Cardiac muscle cell (in vitro differentiated cells and primary cell): ENCODE results near the gene RHCE. TPM values are rescaled to one million over a fixed set of nuclear protein-coding genes. Genes with fewer than 3 reads are reported as not detected.

Experiments
- DNase-seq, 2 donors: peaks; one replicate each; pipeline versions ENCODE4 v3.0.0 to v3.0.0-alpha.2; 2010 to 2017; ENCODE audit warnings: low read depth in 1 of 2, low spot score in 1 of 2
- H3K27ac ChIP-seq: fragments of 200-600 bp; sonication (generic); 2 replicates; pipeline ENCODE4 v1.5.1; 2016
- H3K27me3 ChIP-seq: fragments of 200-600 bp; sonication (generic); 2 replicates; pipeline ENCODE4 v1.6.0; 2016; ENCODE audit warnings: control low read depth
- H3K36me3 ChIP-seq: fragments of 200-600 bp; sonication (generic); 2 replicates; pipeline ENCODE4 v1.5.1; 2016; ENCODE audit warnings: control low read depth
- H3K4me1 ChIP-seq: fragments of 200-600 bp; sonication (generic); 2 replicates; pipeline ENCODE4 v1.8.1; 2017; ENCODE audit warnings: low read depth, mild to moderate bottlenecking, mixed run types
- H3K4me3 ChIP-seq: fragments of 200-600 bp; sonication (generic); 2 replicates; pipeline ENCODE4 v1.5.1; 2016; ENCODE audit warnings: mild to moderate bottlenecking
- H3K9me3 ChIP-seq: fragments of 200-600 bp; sonication (generic); 2 replicates; pipeline ENCODE4 v1.5.1; 2017; ENCODE audit warnings: low read depth, mild to moderate bottlenecking, control low read depth
- CTCF ChIP-seq: IDR thresholded peaks from 2 replicates; pipeline ENCODE4 v1.5.1; 2012; ENCODE audit warnings: low read depth, mild to moderate bottlenecking, low read length
- polyA plus RNA-seq: library from polyadenylated mRNA; unstranded; fragments of >200 nt; fragmentation: Nextera tagmentation; extraction: Ambion mirVana; gene quantifications from 2 replicates; pipeline ENCODE4 v1.2.1, GENCODE V29; 2016
- total RNA-seq: library from RNA; depleted of rRNA; stranded (reverse); fragments of >200 nt; gene quantifications from 2 replicates; pipeline ENCODE4 v1.2.3, GENCODE V29; 2016

RHCE gene
- total and polyA plus RNA-seq, 2 experiments from 2014 or later, result 2.1 to 4.9 TPM

- no peak for TF ChIP-seq CTCF
- no peak for DNase-seq
- Histone ChIP-seq H3K27ac (no peak overlapping the region), H3K36me3 (no peaks in the 10 kb centered on the region), H3K27me3 (no peaks in the 10 kb centered on the region), H3K4me3 (no peak overlapping the region), H3K9me3 (no peaks in the 10 kb centered on the region), H3K4me1 (no peaks in the 10 kb centered on the region)
Measured at GRCh38 chr1:25439287-25439686, 18.7 kb upstream of the RHCE start.

- Histone ChIP-seq H3K36me3 (no peaks in the 10 kb centered on the region), H3K27ac (no peak overlapping the region), H3K4me1 (peaks cover 10% of the 10 kb centered on the region), H3K27me3 (no peaks in the 10 kb centered on the region), H3K4me3 (no peak overlapping the region), H3K9me3 (no peaks in the 10 kb centered on the region)
- no peak for TF ChIP-seq CTCF
- DNase-seq, result no peak
Measured at GRCh38 chr1:25437672-25438071, 17.0 kb upstream of the RHCE start.

GRCh38 chr1:25435397-25436108 lies 14.9 kb upstream of the RHCE start:
- H3K4me3 ChIP-seq, result no peak overlapping the region
- peaks cover 21% of the 10 kb centered on the region for H3K4me1 ChIP-seq
- H3K27me3 ChIP-seq, result no peaks in the 10 kb centered on the region
- H3K9me3 ChIP-seq, result no peaks in the 10 kb centered on the region
- TF ChIP-seq CTCF, result no peak
- peak in 1 of 2 donors; percentile 30 for DNase-seq
- no peak overlapping the region for H3K27ac ChIP-seq
- H3K36me3 ChIP-seq, result no peaks in the 10 kb centered on the region

- Histone ChIP-seq H3K27me3 (no peaks in the 10 kb centered on the region), H3K4me1 (peaks cover 21% of the 10 kb centered on the region), H3K36me3 (no peaks in the 10 kb centered on the region), H3K4me3 (no peak overlapping the region), H3K9me3 (no peaks in the 10 kb centered on the region), H3K27ac (no peak overlapping the region)
- no peak for TF ChIP-seq CTCF
- peak in 1 of 2 donors; percentile 35 for DNase-seq
Measured at GRCh38 chr1:25433389-25434186, 13.0 kb upstream of the RHCE start.

- TF ChIP-seq CTCF, result no peak
- Histone ChIP-seq H3K4me1 (peaks cover 21% of the 10 kb centered on the region), H3K36me3 (no peaks in the 10 kb centered on the region), H3K27me3 (no peaks in the 10 kb centered on the region), H3K27ac (no peak overlapping the region), H3K4me3 (no peak overlapping the region), H3K9me3 (no peaks in the 10 kb centered on the region)
- DNase-seq, result no peak
Measured at GRCh38 chr1:25432749-25433388, 12.2 kb upstream of the RHCE start.
